Breast epithelium (tissue), 3 donors: ENCODE results near the gene DHRS7B.

Experiments
- CTCF ChIP-seq, 3 donors: fragments of 450-650 bp; IDR thresholded peaks; one replicate each; pipeline ENCODE4 v1.5.1; 2016 to 2017; ENCODE audit warnings: antibody characterized with exemption in 3 of 3, mild to moderate bottlenecking in 3 of 3, moderate library complexity in 3 of 3
- POLR2A ChIP-seq: fragments of 450-650 bp; IDR thresholded peaks from one replicate; pipeline ENCODE4 v1.6.1; 2016; ENCODE audit warnings: antibody characterized with exemption, mild to moderate bottlenecking, moderate library complexity

DNA sequence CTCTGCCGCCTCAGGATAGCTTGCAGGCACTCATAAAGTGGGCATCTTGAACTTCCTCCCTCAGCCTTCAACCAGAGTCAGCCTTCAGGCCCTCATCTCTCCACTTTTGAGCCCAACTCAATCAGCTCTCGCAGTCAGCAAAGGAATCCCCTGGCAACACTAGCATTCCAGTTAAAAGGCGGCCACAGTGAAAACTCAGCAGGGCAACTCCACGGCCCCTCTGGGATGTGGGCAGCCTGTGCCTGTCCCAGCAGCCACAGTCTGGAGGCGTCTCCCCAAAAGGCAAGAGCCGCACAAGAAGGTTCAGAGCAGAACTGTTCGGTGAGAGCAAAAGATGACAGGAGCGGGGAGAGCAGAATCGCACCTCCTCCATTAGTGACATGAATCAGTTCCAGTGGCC is 78.2 kb downstream of the DHRS7B start:
- no peak for TF ChIP-seq CTCF (IDR thresholded peaks at IDR 0.05)
- no peak for TF ChIP-seq POLR2A
